ENCODE data around the gene RANBP17. TPM values are rescaled to one million over a fixed set of nuclear protein-coding genes. Genes with fewer than 3 reads are reported as not detected.

Gene RANBP17
- total and polyA plus RNA-seq, 2 donors (not counting 1 experiment from before 2014, with no cell fraction given), result 3.1 to 3.5 TPM

DNA sequence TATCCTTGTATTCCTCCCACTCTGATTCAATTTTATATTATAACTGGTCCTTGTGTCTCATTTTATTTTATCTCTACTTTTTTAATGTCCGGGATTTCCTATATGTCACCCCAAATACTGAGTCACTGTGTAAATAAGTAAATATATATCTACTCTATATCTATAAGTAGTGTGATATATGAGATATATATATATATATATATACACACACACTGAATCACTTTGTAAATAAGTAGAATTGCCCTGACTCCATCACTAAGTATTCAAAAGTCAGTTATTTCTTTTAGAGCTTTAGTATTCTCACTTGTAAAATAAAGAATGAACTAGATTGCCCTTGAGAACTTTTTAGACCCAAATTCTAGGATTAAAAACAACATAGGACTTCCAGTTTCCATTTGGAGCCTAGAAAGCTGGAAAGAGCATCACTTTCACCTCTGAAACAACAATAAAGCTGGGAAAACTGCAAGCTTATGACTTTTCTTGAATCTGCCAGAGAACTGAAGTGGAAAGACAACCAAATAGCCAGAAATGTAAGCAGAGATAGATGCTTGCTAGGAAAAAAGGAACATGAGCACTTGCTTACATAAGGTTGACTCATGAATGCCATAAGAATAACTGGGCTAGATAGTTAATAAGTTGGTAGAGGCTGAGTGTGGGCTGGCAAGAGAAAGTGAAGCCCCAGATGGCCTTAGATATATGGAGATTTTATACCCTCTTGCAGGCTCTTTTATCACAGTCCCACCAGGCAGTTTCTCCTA lies 276.1 kb downstream of the RANBP17 start:
- no peaks in the 10 kb centered on the region for H4K20me1 ChIP-seq (ENCODE audit: control insufficient read depth, extremely low read depth, insufficient read depth, low read length)
- no peak overlapping the region for H3K27ac ChIP-seq (ENCODE audit: insufficient read depth, low read length)
- no peak overlapping the region for H2AFZ ChIP-seq (ENCODE audit: low read length)
- TF ChIP-seq, protein P1, sequence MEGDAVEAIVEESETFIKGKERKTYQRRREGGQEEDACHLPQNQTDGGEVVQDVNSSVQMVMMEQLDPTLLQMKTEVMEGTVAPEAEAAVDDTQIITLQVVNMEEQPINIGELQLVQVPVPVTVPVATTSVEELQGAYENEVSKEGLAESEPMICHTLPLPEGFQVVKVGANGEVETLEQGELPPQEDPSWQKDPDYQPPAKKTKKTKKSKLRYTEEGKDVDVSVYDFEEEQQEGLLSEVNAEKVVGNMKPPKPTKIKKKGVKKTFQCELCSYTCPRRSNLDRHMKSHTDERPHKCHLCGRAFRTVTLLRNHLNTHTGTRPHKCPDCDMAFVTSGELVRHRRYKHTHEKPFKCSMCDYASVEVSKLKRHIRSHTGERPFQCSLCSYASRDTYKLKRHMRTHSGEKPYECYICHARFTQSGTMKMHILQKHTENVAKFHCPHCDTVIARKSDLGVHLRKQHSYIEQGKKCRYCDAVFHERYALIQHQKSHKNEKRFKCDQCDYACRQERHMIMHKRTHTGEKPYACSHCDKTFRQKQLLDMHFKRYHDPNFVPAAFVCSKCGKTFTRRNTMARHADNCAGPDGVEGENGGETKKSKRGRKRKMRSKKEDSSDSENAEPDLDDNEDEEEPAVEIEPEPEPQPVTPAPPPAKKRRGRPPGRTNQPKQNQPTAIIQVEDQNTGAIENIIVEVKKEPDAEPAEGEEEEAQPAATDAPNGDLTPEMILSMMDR (conservative IDR thresholded peaks at IDR 0.05 in 1 of 2, IDR thresholded peaks at IDR 0.05 in 1 of 2; ENCODE audit: low read depth in 1 of 2, low read length in 2 of 2), result no peak
- no peak for TF ChIP-seq EZH2 (IDR thresholded peaks at IDR 0.05; ENCODE audit: low read length, missing control alignments)
- H3K9me3 ChIP-seq (ENCODE audit: control insufficient read depth, insufficient read depth, low read depth, low read length), result no peaks in the 10 kb centered on the region
- H3K4me2 ChIP-seq (ENCODE audit: extremely low read depth, insufficient read depth, low read length), result no peak overlapping the region
- no peaks in the 10 kb centered on the region for H3K36me3 ChIP-seq (ENCODE audit: control insufficient read depth, insufficient read depth, low read length)
- no peak overlapping the region for H3K4me3 ChIP-seq (replicated peaks in 1 of 4; ENCODE audit: control extremely low read depth in 1 of 4, insufficient read depth in 1 of 4, low read depth in 3 of 4, low read length in 4 of 4)
- no peaks in the 10 kb centered on the region for H3K79me2 ChIP-seq (ENCODE audit: control insufficient read depth, insufficient read depth, low read length)
- no peaks in the 10 kb centered on the region for H3K4me1 ChIP-seq (ENCODE audit: control insufficient read depth, extremely low read depth, insufficient read depth, low read length)
- no peaks in the 10 kb centered on the region for H3K27me3 ChIP-seq (ENCODE audit: control insufficient read depth, insufficient read depth, low read length)
- H3K9ac ChIP-seq (ENCODE audit: insufficient read depth, low read length), result no peak overlapping the region
- DNase-seq (ENCODE audit: low read depth in 2 of 2), result peak; percentile 76 to 83

DNA sequence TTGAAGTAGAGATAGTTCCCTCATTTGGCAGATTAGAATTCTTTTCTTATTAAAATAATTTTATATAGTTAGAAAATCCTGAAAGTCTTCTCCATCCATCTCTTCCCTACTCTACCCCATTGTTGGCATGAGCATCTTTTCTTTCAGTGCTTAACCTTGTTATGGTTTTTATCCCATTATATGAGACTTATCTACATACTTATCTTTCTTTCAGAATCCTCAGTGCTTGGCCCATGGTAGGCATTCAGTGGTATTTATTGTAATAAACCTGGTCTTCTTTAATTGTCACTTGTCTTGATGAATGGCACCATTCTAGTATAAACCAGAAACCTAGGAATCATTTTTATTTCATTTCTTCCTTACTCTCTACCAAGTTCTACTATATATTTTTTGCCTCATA lies 277.4 kb downstream of the RANBP17 start:
- Histone ChIP-seq H2AFZ (ENCODE audit: low read length) (no peak overlapping the region), H3K36me3 (ENCODE audit: control insufficient read depth, insufficient read depth, low read length) (no peaks in the 10 kb centered on the region), H3K27me3 (ENCODE audit: control insufficient read depth, insufficient read depth, low read length) (no peaks in the 10 kb centered on the region), H3K79me2 (ENCODE audit: control insufficient read depth, insufficient read depth, low read length) (no peaks in the 10 kb centered on the region), H4K20me1 (ENCODE audit: control insufficient read depth, extremely low read depth, insufficient read depth, low read length) (no peaks in the 10 kb centered on the region), H3K4me2 (ENCODE audit: extremely low read depth, insufficient read depth, low read length) (no peak overlapping the region), H3K27ac (ENCODE audit: insufficient read depth, low read length) (no peak overlapping the region), H3K9me3 (ENCODE audit: control insufficient read depth, insufficient read depth, low read depth, low read length) (no peaks in the 10 kb centered on the region), H3K4me1 (ENCODE audit: control insufficient read depth, extremely low read depth, insufficient read depth, low read length) (no peaks in the 10 kb centered on the region), H3K9ac (ENCODE audit: insufficient read depth, low read length) (no peak overlapping the region), H3K4me3 (replicated peaks in 1 of 4; ENCODE audit: control extremely low read depth in 1 of 4, insufficient read depth in 1 of 4, low read depth in 3 of 4, low read length in 4 of 4) (no peak overlapping the region)
- no peak for DNase-seq (ENCODE audit: low read depth in 2 of 2)
- no peak for TF ChIP-seq EZH2 (IDR thresholded peaks at IDR 0.05; ENCODE audit: low read length, missing control alignments)
- TF ChIP-seq, protein P1 (conservative IDR thresholded peaks at IDR 0.05 in 1 of 2, IDR thresholded peaks at IDR 0.05 in 1 of 2; ENCODE audit: low read depth in 1 of 2, low read length in 2 of 2), result no peak

DNA sequence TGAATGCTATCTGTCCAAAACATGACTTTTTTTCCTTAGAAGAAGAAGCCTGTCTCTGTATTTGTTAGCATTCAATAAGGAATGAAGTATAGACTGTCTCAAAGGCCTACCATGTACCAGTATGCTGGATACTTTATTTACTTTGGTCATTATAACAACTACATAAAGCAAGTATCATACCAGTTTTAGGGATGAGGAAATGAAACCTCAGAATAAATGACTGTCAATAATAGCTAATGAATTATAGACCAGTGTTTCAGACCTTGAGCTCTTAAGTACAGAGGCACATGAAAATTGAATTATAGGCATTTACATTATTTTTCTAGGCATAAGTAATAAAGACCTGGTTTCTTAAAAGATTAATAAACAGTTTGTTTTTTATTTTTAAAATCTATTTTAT lies 280.8 kb downstream of the RANBP17 start:
- H3K79me2 ChIP-seq (ENCODE audit: control insufficient read depth, insufficient read depth, low read length), result no peaks in the 10 kb centered on the region
- H3K4me2 ChIP-seq (ENCODE audit: extremely low read depth, insufficient read depth, low read length), result no peak overlapping the region
- no peak overlapping the region for H3K27ac ChIP-seq (ENCODE audit: insufficient read depth, low read length)
- TF ChIP-seq EZH2 (IDR thresholded peaks at IDR 0.05; ENCODE audit: low read length, missing control alignments), result no peak
- TF ChIP-seq, protein P1 (conservative IDR thresholded peaks at IDR 0.05 in 1 of 2, IDR thresholded peaks at IDR 0.05 in 1 of 2; ENCODE audit: low read depth in 1 of 2, low read length in 2 of 2), result no peak
- no peaks in the 10 kb centered on the region for H3K27me3 ChIP-seq (ENCODE audit: control insufficient read depth, insufficient read depth, low read length)
- H4K20me1 ChIP-seq (ENCODE audit: control insufficient read depth, extremely low read depth, insufficient read depth, low read length), result no peaks in the 10 kb centered on the region
- no peak overlapping the region for H2AFZ ChIP-seq (ENCODE audit: low read length)
- no peaks in the 10 kb centered on the region for H3K9me3 ChIP-seq (ENCODE audit: control insufficient read depth, insufficient read depth, low read depth, low read length)
- H3K4me3 ChIP-seq (replicated peaks in 1 of 4; ENCODE audit: control extremely low read depth in 1 of 4, insufficient read depth in 1 of 4, low read depth in 3 of 4, low read length in 4 of 4), result no peak overlapping the region
- H3K36me3 ChIP-seq (ENCODE audit: control insufficient read depth, insufficient read depth, low read length), result no peaks in the 10 kb centered on the region
- H3K4me1 ChIP-seq (ENCODE audit: control insufficient read depth, extremely low read depth, insufficient read depth, low read length), result no peaks in the 10 kb centered on the region
- no peak for DNase-seq (ENCODE audit: low read depth in 2 of 2)
- H3K9ac ChIP-seq (ENCODE audit: insufficient read depth, low read length), result no peak overlapping the region

Data from fibroblast of lung (primary cell).